ENCODE data around the gene RPS15. TPM values are rescaled to one million over a fixed set of nuclear protein-coding genes. Genes with fewer than 3 reads are reported as not detected.

Gene RPS15
- total and polyA plus RNA-seq, 2 of the 13 experiments (the other 11 are each of a cell fraction or from before 2014, with no cell fraction given): 695 to 1,411 TPM

DNA sequence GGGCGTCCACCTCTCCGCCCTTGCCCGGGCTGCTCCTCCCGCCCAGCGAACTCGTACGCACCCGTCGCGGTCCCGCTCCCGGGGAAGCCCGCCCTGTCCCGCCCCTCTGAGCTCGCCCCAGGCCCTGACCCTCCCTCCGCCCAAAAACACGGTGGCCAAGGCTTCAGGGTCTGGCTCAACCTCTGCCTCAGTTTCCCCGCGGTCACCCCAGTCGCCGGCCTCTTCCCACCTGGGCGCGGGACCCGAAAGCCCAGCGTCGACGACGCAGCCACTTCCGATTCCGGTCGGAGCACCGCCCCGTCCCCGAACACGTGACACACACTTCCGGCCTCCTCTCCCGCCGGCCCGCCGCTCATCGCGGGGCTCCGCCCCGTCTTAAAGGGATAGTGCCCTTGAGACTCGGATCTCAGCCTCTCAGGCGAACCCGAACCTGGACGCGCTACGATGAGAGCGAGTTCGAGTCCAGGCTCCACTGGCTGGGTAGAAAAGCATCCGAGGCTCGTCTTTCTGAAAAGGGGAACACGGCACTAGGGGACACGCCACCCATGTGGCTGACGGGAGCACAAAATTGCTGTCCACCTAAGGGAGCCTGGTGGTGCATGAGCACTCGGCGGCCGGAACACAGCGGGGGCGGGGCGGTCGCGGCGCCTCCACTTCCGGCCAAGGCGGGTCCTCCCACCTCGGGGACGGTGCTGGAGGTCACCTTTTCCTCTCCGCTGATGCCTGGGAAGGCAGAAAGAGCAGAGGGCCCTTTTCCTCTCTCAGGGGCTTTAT lies 40.9 kb downstream of the RPS15 start, which contains the start of gene C19orf25 (continued):
- TF ChIP-seq, protein P1, sequence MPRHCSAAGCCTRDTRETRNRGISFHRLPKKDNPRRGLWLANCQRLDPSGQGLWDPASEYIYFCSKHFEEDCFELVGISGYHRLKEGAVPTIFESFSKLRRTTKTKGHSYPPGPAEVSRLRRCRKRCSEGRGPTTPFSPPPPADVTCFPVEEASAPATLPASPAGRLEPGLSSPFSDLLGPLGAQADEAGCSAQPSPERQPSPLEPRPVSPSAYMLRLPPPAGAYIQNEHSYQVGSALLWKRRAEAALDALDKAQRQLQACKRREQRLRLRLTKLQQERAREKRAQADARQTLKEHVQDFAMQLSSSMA (CRISPR knock-in tag; IDR thresholded peaks at IDR 0.05): 0 out of 2 replicates have a peak, but pooled peaks have one; percentile 46
- TF ChIP-seq SATB2 (CRISPR knock-in tag; IDR thresholded peaks at IDR 0.05) (no peak), ZNF138 (CRISPR knock-in tag; IDR thresholded peaks at IDR 0.05; ENCODE audit: low read depth) (no peak), POLR2AphosphoS2 (IDR thresholded peaks at IDR 0.05; ENCODE audit: low read depth, low read length) (no peak), ZNF333 (CRISPR knock-in tag; IDR thresholded peaks at IDR 0.05; ENCODE audit: borderline replicate concordance) (0 out of 2 replicates have a peak, but pooled peaks have one; percentile 33), ZNF879 (CRISPR knock-in tag; IDR thresholded peaks at IDR 0.05) (no peak), GABPA (IDR thresholded peaks at IDR 0.05; ENCODE audit: low read depth, low read length) (peak; percentile 83), GABPA (CRISPR knock-in tag; IDR thresholded peaks at IDR 0.05; ENCODE audit: low read depth) (peak; percentile 94), ZMYM4 (CRISPR knock-in tag; IDR thresholded peaks at IDR 0.05) (peak; percentile 56; the same call in 1 of the 2 replicates), ZFP90 (CRISPR knock-in tag; IDR thresholded peaks at IDR 0.05; ENCODE audit: borderline replicate concordance) (peak; percentile 14; the same call in 1 of the 2 replicates), ZNF790 (CRISPR knock-in tag; IDR thresholded peaks at IDR 0.05; ENCODE audit: borderline replicate concordance) (peak; percentile 28; the same call in 1 of the 2 replicates), SIX1 (CRISPR knock-in tag; IDR thresholded peaks at IDR 0.05; ENCODE audit: borderline replicate concordance) (no peak), PHB2 (IDR thresholded peaks at IDR 0.05; ENCODE audit: partially characterized antibody) (no peak), PHF8 (CRISPR knock-in tag; IDR thresholded peaks at IDR 0.05) (peak; percentile 71; the same call in 1 of the 2 replicates), SRSF4 (IDR thresholded peaks at IDR 0.05; ENCODE audit: low read depth, low read length, poor library complexity, severe bottlenecking) (no peak), ZNF33B (CRISPR knock-in tag; IDR thresholded peaks at IDR 0.05) (peak; percentile 51; the same call in 1 of the 2 replicates), TBX3 (IDR thresholded peaks at IDR 0.05; ENCODE audit: borderline replicate concordance) (peak; percentile 71)
- TF ChIP-seq, protein P2, sequence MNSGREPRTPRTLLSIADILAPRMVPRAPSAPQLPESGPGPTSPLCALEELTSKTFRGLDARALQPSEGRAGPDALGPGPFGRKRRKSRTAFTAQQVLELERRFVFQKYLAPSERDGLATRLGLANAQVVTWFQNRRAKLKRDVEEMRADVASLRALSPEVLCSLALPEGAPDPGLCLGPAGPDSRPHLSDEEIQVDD (CRISPR knock-in tag; IDR thresholded peaks at IDR 0.05; ENCODE audit: borderline replicate concordance): 0 out of 2 replicates have a peak, but pooled peaks have one; percentile 54
- TF ChIP-seq, protein P3, sequence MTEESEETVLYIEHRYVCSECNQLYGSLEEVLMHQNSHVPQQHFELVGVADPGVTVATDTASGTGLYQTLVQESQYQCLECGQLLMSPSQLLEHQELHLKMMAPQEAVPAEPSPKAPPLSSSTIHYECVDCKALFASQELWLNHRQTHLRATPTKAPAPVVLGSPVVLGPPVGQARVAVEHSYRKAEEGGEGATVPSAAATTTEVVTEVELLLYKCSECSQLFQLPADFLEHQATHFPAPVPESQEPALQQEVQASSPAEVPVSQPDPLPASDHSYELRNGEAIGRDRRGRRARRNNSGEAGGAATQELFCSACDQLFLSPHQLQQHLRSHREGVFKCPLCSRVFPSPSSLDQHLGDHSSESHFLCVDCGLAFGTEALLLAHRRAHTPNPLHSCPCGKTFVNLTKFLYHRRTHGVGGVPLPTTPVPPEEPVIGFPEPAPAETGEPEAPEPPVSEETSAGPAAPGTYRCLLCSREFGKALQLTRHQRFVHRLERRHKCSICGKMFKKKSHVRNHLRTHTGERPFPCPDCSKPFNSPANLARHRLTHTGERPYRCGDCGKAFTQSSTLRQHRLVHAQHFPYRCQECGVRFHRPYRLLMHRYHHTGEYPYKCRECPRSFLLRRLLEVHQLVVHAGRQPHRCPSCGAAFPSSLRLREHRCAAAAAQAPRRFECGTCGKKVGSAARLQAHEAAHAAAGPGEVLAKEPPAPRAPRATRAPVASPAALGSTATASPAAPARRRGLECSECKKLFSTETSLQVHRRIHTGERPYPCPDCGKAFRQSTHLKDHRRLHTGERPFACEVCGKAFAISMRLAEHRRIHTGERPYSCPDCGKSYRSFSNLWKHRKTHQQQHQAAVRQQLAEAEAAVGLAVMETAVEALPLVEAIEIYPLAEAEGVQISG (CRISPR knock-in tag; IDR thresholded peaks at IDR 0.05): peak; percentile 84
- TF ChIP-seq, protein P4, sequence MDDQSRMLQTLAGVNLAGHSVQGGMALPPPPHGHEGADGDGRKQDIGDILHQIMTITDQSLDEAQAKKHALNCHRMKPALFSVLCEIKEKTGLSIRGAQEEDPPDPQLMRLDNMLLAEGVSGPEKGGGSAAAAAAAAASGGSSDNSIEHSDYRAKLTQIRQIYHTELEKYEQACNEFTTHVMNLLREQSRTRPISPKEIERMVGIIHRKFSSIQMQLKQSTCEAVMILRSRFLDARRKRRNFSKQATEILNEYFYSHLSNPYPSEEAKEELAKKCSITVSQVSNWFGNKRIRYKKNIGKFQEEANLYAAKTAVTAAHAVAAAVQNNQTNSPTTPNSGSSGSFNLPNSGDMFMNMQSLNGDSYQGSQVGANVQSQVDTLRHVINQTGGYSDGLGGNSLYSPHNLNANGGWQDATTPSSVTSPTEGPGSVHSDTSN (CRISPR knock-in tag; IDR thresholded peaks at IDR 0.05; ENCODE audit: borderline replicate concordance): no peak
- TF ChIP-seq, protein P5, sequence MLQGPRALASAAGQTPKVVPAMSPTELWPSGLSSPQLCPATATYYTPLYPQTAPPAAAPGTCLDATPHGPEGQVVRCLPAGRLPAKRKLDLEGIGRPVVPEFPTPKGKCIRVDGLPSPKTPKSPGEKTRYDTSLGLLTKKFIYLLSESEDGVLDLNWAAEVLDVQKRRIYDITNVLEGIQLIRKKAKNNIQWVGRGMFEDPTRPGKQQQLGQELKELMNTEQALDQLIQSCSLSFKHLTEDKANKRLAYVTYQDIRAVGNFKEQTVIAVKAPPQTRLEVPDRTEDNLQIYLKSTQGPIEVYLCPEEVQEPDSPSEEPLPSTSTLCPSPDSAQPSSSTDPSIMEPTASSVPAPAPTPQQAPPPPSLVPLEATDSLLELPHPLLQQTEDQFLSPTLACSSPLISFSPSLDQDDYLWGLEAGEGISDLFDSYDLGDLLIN (CRISPR knock-in tag; IDR thresholded peaks at IDR 0.05; ENCODE audit: borderline replicate concordance): no peak
